ENCODE measurements around the gene MBD3L4.
"Not testable (repeated sequence)": the region's sequence is repeated elsewhere in the genome, so short reads cannot be mapped to it uniquely, and the experiment has no call there.

Gene MBD3L4

GRCh38 chr19:7069904-7070226 lies 29.9 kb upstream of the MBD3L4 start:
- TF ChIP-seq CTCF (conservative IDR thresholded peaks at IDR 0.05; ENCODE audit: control insufficient read depth, insufficient read depth, low read depth, low read length): no peak
- no peak for DNase-seq (ENCODE audit: low read depth)
- H3K4me3 ChIP-seq (ENCODE audit: control insufficient read depth, low read depth, low read length): peak overlapping the region; percentile 84

GRCh38 chr19:7069042-7069903 lies 29.3 kb upstream of the MBD3L4 start, which contains the start of gene ZNF557:
Gene ZNF557, plus strand, starts transcription at chr19:7069703. Its CDS starts 5,372 bp downstream, at chr19:7075075.
- H3K4me3 ChIP-seq (ENCODE audit: control insufficient read depth, low read depth, low read length): peak within 1 kb of the TSS; percentile 84
- peak; percentile 94 for DNase-seq (ENCODE audit: low read depth)
- TF ChIP-seq CTCF (conservative IDR thresholded peaks at IDR 0.05; ENCODE audit: control insufficient read depth, insufficient read depth, low read depth, low read length): no peak

- DNase-seq (ENCODE audit: low read depth): no peak
- H3K4me3 ChIP-seq (ENCODE audit: control insufficient read depth, low read depth, low read length): no peak overlapping the region
- TF ChIP-seq CTCF (conservative IDR thresholded peaks at IDR 0.05; ENCODE audit: control insufficient read depth, insufficient read depth, low read depth, low read length): no peak
Measured at GRCh38 chr19:7068599-7068998, 28.6 kb upstream of the MBD3L4 start.

GRCh38 chr19:7067716-7068115 lies 27.7 kb upstream of the MBD3L4 start:
- no peak for DNase-seq (ENCODE audit: low read depth)

GRCh38 chr19:7067122-7067521 lies 27.1 kb upstream of the MBD3L4 start:
- peak; percentile 45 for DNase-seq (ENCODE audit: low read depth)
- peak; percentile 43 for TF ChIP-seq CTCF (conservative IDR thresholded peaks at IDR 0.05; ENCODE audit: control insufficient read depth, insufficient read depth, low read depth, low read length)
- H3K4me3 ChIP-seq (ENCODE audit: control insufficient read depth, low read depth, low read length): not testable (repeated sequence)

More at GRCh38 chr19:7067716-7068115, 27.7 kb upstream of the MBD3L4 start:
- no peak for TF ChIP-seq CTCF (conservative IDR thresholded peaks at IDR 0.05; ENCODE audit: control insufficient read depth, insufficient read depth, low read depth, low read length)
- H3K4me3 ChIP-seq (ENCODE audit: control insufficient read depth, low read depth, low read length): no peak overlapping the region

- H3K4me3 ChIP-seq (ENCODE audit: control insufficient read depth, low read depth, low read length): no peak overlapping the region
- no peak for TF ChIP-seq CTCF (conservative IDR thresholded peaks at IDR 0.05; ENCODE audit: control insufficient read depth, insufficient read depth, low read depth, low read length)
- DNase-seq (ENCODE audit: low read depth): no peak
Measured at GRCh38 chr19:7063764-7064418, 23.9 kb upstream of the MBD3L4 start.
